ENCODE results near the gene PF4V1. TPM values are rescaled to one million over a fixed set of nuclear protein-coding genes. Genes with fewer than 3 reads are reported as not detected.

The PF4V1 gene
- total RNA-seq, 2 donors from 2014 or later, result not detected

GRCh38 chr4:73843369-73843768 lies 9.7 kb upstream of the PF4V1 start:
- intact Hi-C loops (cut with DNase I), result no loop called here
- no peak for ATAC-seq
- DNase-seq, result no peak

GRCh38 chr4:73844345-73844744 lies 8.8 kb upstream of the PF4V1 start:
- no peak for DNase-seq
- intact Hi-C loops (cut with DNase I), result no loop called here
- ATAC-seq, result peak in 1 of 2 donors; percentile 38

GRCh38 chr4:73844806-73845205 lies 8.3 kb upstream of the PF4V1 start:
- no peak for ATAC-seq
- DNase-seq, result no peak
- intact Hi-C loops (cut with DNase I), result no loop called here

DNA sequence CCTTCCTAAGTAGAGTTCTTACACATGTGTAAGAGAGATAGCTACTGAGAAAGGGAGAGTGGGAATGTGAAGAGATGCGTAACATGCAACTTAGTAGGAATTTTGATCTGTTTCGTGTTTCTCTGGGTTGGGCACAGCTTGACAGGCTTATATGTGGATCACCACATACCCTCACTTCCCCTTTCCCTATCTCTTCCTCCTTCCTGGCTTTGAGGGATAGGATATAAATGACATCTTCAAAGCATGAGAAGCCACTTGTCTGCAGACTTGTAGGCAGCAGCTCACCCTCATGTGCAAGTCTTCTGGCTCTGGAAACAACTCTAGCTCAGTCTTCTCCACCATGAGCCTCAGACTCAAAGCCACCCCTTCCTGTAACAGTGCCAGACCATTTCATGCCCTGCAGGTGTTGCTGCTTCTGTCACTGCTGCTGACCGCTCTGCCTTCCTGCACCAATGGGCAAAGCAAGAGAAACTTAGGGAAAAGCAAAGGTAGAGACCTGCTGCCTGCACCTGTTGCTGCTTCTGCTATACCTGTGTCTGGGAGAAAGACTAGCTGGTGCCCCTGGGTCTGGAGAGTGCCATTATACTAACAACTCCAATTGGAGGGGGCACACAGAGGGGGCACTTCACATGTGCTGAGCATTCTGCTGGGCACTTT lies 5.4 kb upstream of the PF4V1 start:
- ATAC-seq (no peak), DNase-seq (no peak)
- intact Hi-C loops (cut with DNase I), result no loop called here

DNA sequence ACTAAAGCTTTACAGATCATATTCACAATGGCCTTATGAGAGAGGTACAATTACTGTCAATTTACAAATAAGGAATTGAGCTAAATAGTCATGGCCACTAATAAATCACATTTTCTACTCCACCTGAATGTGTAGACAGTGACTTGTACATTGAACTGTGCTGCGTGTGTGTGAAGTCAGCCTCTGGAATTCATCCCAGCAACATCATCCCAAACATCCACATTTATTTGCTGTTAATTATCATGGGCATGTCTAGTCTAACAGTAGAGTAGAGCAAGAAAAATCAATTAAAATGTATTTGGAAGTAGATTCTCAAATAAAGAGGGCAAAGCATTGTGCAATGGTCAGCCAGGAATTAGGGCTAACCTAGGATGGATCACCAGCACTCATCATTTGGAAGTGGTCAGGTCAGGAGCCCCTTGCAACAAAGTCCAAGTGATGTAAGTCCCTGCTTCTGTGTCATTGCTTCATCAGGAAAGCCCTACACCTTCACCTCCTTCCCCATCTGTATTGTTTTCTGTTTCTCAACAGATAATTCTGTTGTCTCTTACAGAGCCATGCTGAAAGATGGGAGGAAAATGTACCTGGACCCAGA lies 4.8 kb upstream of the PF4V1 start:
- no peak for ATAC-seq
- no peak for DNase-seq
- intact Hi-C loops (cut with DNase I), result no loop called here

DNA sequence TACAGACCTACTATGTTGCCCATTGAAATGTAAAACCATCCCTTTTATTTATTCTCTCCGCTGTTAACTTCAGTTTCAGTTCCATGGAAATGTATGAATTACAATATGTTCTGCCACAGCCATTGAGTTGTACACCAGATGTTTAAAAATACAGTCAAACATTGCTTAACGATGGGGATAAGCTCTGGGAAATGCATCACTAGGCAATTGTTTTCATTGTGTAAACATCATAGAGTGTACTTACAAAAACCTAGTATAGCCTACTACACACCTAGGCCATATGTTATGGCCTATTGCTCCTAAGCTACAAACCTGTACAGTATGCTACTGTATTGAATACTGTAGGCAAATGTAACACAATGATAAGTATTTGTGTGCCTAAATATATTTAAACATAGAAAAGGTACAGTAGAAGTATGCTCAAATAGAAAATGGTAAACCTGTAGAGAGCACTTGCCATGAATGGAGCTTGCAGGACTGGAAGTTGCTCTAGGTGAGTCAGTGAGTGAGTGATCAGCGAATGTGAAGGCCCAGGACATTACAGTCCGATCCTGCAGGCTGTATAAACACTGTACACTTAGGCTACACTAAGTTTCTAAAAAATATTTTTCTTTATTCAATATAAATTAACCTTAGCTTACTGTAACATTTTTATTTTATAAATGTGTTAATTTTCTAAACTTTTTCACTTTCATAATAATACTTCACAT lies 2.7 kb upstream of the PF4V1 start:
- intact Hi-C loops (cut with DNase I), result no loop called here
- ATAC-seq (no peak), DNase-seq (no peak)

GRCh38 chr4:73851293-73851692 lies 1.8 kb upstream of the PF4V1 start:
- intact Hi-C loops (cut with DNase I), result no loop called here
- DNase-seq, result no peak
- ATAC-seq, result no peak

DNA sequence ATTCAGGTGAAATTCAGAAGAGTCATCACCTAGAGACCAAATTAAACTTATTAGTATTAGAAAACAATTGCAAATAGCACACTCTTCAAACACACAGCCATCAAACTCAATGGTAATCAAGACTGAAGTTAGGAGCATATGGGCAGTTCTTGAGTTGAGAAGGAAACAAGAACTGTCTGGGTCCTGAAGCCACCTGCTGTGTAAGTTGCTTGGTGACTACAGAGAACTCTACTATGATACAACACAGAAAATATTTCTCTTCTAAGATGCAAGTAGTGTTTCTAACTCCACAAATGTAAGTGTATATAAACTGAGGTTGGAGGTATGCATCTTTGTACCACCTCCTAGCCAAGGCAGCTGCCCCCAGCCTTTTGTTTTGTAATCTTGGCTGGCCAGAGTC lies 325 bp upstream of the PF4V1 start:
- ATAC-seq (no peak), DNase-seq (no peak)
- intact Hi-C loops (cut with DNase I), result no loop called here

DNA sequence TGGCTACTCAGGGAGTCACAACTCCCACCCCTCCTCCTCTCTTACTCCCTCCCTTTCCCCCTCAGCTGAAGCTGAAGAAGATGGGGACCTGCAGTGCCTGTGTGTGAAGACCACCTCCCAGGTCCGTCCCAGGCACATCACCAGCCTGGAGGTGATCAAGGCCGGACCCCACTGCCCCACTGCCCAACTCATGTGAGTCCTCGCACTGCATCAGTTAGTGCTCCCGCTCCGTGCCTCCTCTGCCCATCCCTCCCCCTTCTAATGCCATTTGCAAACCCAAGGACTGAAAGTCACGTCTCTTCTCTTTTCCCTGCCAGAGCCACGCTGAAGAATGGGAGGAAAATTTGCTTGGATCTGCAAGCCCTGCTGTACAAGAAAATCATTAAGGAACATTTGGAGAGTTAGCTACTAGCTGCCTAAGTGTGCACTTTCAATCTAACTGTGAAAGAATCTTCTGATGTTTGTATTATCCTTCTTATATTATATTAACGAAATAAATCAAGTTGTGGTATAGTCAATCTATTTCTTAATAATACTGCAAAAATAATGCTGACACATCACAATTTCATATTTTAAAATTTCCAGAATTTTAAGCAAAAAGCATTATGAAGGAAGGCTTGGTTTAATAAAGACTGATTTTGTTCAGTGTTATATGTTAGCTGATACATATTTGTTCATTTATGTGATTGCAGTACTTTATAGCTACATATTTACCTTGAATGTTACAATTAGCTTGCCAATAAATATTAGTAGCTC lies 800 bp downstream of the PF4V1 start:
- intact Hi-C loops (cut with DNase I), result no loop called here
- ATAC-seq (no peak), DNase-seq (no peak)

- intact Hi-C loops (cut with DNase I), result no loop called here
- DNase-seq, result no peak
- no peak for ATAC-seq
Measured at GRCh38 chr4:73855406-73855805, 2.3 kb downstream of the PF4V1 start.

GRCh38 chr4:73856518-73856917 lies 3.4 kb downstream of the PF4V1 start:
- intact Hi-C loops (cut with DNase I), result no loop called here
- DNase-seq (no peak), ATAC-seq (peak in 1 of 2 donors; percentile 26)

- ATAC-seq, result peak; percentile 38 to 78
- intact Hi-C loops (cut with DNase I), result no loop called here
- DNase-seq, result no peak
Measured at GRCh38 chr4:73859614-73860088, 6.6 kb downstream of the PF4V1 start.

DNA sequence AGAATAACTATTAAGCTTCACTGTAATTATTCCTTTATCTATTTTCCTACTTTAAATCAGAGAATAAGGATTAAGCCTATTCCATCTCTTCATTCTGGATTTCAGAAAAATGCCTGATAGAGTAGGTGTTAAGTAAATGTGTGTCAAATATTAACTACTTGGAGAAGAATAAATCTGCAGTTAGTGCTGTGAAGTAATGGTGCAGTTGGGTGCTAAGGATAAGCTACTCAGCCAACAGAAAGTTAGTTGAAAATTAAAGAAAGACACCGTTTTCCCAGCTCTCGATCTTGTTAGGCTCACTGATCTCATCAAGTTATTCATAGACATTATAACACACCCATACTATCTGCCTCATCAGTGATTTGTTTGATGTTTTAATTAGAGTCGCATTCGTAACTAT lies 7.1 kb downstream of the PF4V1 start:
- ATAC-seq (no peak), DNase-seq (no peak)
- intact Hi-C loops (cut with DNase I), result no loop called here

- intact Hi-C loops (cut with DNase I), result no loop called here
- no peak for DNase-seq
- no peak for ATAC-seq
Measured at GRCh38 chr4:73860917-73861316, 7.8 kb downstream of the PF4V1 start.

DNA sequence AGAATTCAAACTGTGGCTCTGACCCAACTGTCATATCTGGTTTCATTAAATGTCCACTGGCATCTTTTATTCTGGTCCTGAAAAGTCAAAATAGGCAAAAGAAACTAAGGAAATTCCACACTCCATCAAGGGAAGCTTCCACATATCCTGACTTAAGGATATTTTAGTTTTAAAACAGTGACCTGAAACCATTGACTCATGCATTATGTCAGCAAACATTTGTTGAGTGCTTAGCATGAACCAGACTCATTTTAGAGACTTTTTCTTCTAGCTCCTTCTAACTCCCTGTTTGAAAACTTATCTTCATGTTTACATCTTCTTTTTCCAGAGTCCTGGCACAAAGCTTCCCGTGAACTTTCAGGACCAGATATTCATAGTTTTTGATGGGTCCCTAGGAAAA lies 9.2 kb downstream of the PF4V1 start:
- intact Hi-C loops (cut with DNase I), result no loop called here
- ATAC-seq (no peak), DNase-seq (no peak)

GRCh38 chr4:73864365-73864764 lies 11.3 kb downstream of the PF4V1 start:
- DNase-seq (no peak), ATAC-seq (no peak)
- intact Hi-C loops (cut with DNase I), result no loop called here

DNA sequence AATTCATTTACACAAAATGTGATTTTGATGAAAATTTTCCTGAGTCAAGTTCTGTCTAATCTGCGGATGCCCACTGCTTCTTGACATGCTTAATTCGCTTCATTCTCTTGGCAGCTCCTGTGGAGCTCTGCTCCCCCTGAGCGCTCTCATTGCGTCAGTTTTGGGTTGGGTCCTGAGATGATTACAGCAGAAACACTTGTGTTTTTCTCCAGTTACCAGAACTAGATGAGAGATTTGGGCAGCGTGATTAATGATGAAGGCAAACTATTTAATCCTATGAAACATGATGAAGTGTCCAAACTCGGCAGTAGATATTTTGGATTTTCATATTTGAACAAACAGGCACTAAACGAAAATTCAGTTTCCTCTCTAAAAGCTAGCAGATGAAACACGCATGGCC lies 11.9 kb downstream of the PF4V1 start:
- intact Hi-C loops (cut with DNase I), result no loop called here
- peak in 1 of 2 donors; percentile 69 for ATAC-seq
- DNase-seq, result peak; percentile 43

GRCh38 chr4:73865431-73866096 lies 12.5 kb downstream of the PF4V1 start:
- ATAC-seq (no peak), DNase-seq (no peak)
- intact Hi-C loops (cut with DNase I), result no loop called here

GRCh38 chr4:73866246-73866645 lies 13.2 kb downstream of the PF4V1 start:
- intact Hi-C loops (cut with DNase I), result no loop called here
- no peak for DNase-seq
- ATAC-seq, result no peak

Data from left cardiac atrium (tissue), 4 donors.